ENCODE measurements around the gene PRMT5.

PRMT5 gene

GRCh38 chr14:22897357-22897756, 31.8 kb downstream of the PRMT5 start:
- TF ChIP-seq EZH2phosphoT487 (IDR thresholded peaks at IDR 0.05; ENCODE audit: borderline replicate concordance) (no peak), CTCF (conservative IDR thresholded peaks at IDR 0.05; ENCODE audit: low read length) (no peak)
- Histone ChIP-seq H3K27me3 (ENCODE audit: insufficient read depth, low read length, poor library complexity, severe bottlenecking) (no peaks in the 10 kb centered on the region), H3K4me3 (ENCODE audit: low read length, poor library complexity, severe bottlenecking) (no peak overlapping the region), H2AFZ (ENCODE audit: low read length) (no peak overlapping the region), H3K9ac (ENCODE audit: low read depth, low read length, poor library complexity, severe bottlenecking) (no peak overlapping the region), H3F3A (ENCODE audit: low read depth) (no peaks in the 10 kb centered on the region), H3K4me2 (ENCODE audit: low read depth, low read length, poor library complexity, severe bottlenecking) (no peak overlapping the region), H3K9me2 (replicated peaks; ENCODE audit: low read depth, low read length) (no peaks in the 10 kb centered on the region), H3K36me3 (ENCODE audit: insufficient read depth, low read length) (peaks cover 17% of the 10 kb centered on the region; the same call in 1 of the 2 replicates), H3K4me1 (ENCODE audit: insufficient read depth, low read length, poor library complexity, severe bottlenecking) (no peaks in the 10 kb centered on the region), H3K79me2 (ENCODE audit: insufficient read depth, low read length) (no peaks in the 10 kb centered on the region), H4K20me1 (ENCODE audit: insufficient read depth, low read length, poor library complexity, severe bottlenecking) (no peaks in the 10 kb centered on the region), H3K9me3 (ENCODE audit: insufficient read depth, low read depth, low read length) (no peaks in the 10 kb centered on the region)

GRCh38 chr14:22896760-22897159, 32.4 kb downstream of the PRMT5 start:
- no peak overlapping the region for H3K9ac ChIP-seq (ENCODE audit: low read depth, low read length, poor library complexity, severe bottlenecking)
- H3K27me3 ChIP-seq (ENCODE audit: insufficient read depth, low read length, poor library complexity, severe bottlenecking), result no peaks in the 10 kb centered on the region
- no peak overlapping the region for H3K4me2 ChIP-seq (ENCODE audit: low read depth, low read length, poor library complexity, severe bottlenecking)
- peaks cover 11% of the 10 kb centered on the region; the same call in 1 of the 2 replicates for H3K36me3 ChIP-seq (ENCODE audit: insufficient read depth, low read length)
- H3K79me2 ChIP-seq (ENCODE audit: insufficient read depth, low read length), result no peaks in the 10 kb centered on the region
- no peaks in the 10 kb centered on the region for H4K20me1 ChIP-seq (ENCODE audit: insufficient read depth, low read length, poor library complexity, severe bottlenecking)
- H3K4me1 ChIP-seq (ENCODE audit: insufficient read depth, low read length, poor library complexity, severe bottlenecking), result no peaks in the 10 kb centered on the region
- no peak overlapping the region for H2AFZ ChIP-seq (ENCODE audit: low read length)
- H3K9me3 ChIP-seq (ENCODE audit: insufficient read depth, low read depth, low read length), result no peaks in the 10 kb centered on the region
- H3F3A ChIP-seq (ENCODE audit: low read depth), result no peaks in the 10 kb centered on the region
- H3K4me3 ChIP-seq (ENCODE audit: low read length, poor library complexity, severe bottlenecking), result no peak overlapping the region
- no peak for TF ChIP-seq EZH2phosphoT487 (IDR thresholded peaks at IDR 0.05; ENCODE audit: borderline replicate concordance)
- TF ChIP-seq CTCF (conservative IDR thresholded peaks at IDR 0.05; ENCODE audit: low read length), result no peak
- H3K9me2 ChIP-seq (replicated peaks; ENCODE audit: low read depth, low read length), result no peaks in the 10 kb centered on the region

- Histone ChIP-seq H3K9me3 (ENCODE audit: insufficient read depth, low read depth, low read length) (no peaks in the 10 kb centered on the region), H3K9ac (ENCODE audit: low read depth, low read length, poor library complexity, severe bottlenecking) (no peak overlapping the region), H3K27me3 (ENCODE audit: insufficient read depth, low read length, poor library complexity, severe bottlenecking) (no peaks in the 10 kb centered on the region), H3K4me3 (ENCODE audit: low read length, poor library complexity, severe bottlenecking) (no peak overlapping the region), H3K36me3 (ENCODE audit: insufficient read depth, low read length) (peaks cover 7% of the 10 kb centered on the region; the same call in 1 of the 2 replicates), H4K20me1 (ENCODE audit: insufficient read depth, low read length, poor library complexity, severe bottlenecking) (no peaks in the 10 kb centered on the region), H3K4me1 (ENCODE audit: insufficient read depth, low read length, poor library complexity, severe bottlenecking) (no peaks in the 10 kb centered on the region), H3K4me2 (ENCODE audit: low read depth, low read length, poor library complexity, severe bottlenecking) (no peak overlapping the region), H3K9me2 (replicated peaks; ENCODE audit: low read depth, low read length) (no peaks in the 10 kb centered on the region), H3F3A (ENCODE audit: low read depth) (no peaks in the 10 kb centered on the region), H3K79me2 (ENCODE audit: insufficient read depth, low read length) (no peaks in the 10 kb centered on the region), H2AFZ (ENCODE audit: low read length) (no peak overlapping the region)
- no peak for TF ChIP-seq EZH2phosphoT487 (IDR thresholded peaks at IDR 0.05; ENCODE audit: borderline replicate concordance)
- no peak for TF ChIP-seq CTCF (conservative IDR thresholded peaks at IDR 0.05; ENCODE audit: low read length)
Measured at GRCh38 chr14:22896356-22896755, 32.8 kb downstream of the PRMT5 start.
